Mesodermal cell (in vitro differentiated cells): ENCODE data around the gene MAPT.

Source experiments
- H3K27ac ChIP-seq: 2 replicates; pipeline ENCODE4 v1.7.0; 2013; ENCODE audit warnings: mild to moderate bottlenecking, low read depth, low read length, moderate library complexity; ENCODE audit not compliant: severe bottlenecking
- H3K36me3 ChIP-seq: 2 replicates; pipeline ENCODE4 v1.7.1; 2013; ENCODE audit warnings: mild to moderate bottlenecking, low read length, moderate library complexity; ENCODE audit not compliant: control insufficient read depth, insufficient read depth
- H3K4me1 ChIP-seq: one replicate; pipeline ENCODE4 v1.7.1; 2013; ENCODE audit warnings: mild to moderate bottlenecking, low read length; ENCODE audit not compliant: insufficient read depth, control insufficient read depth, poor library complexity, severe bottlenecking
- H3K4me3 ChIP-seq: 2 replicates; pipeline ENCODE4 v1.7.0; 2013; ENCODE audit warnings: low read length, control low read depth, mild to moderate bottlenecking; ENCODE audit not compliant: insufficient read depth, poor library complexity, severe bottlenecking; ENCODE audit errors: extremely low read depth
- H3K9me3 ChIP-seq: 2 replicates; pipeline ENCODE4 v1.7.1; 2013; ENCODE audit warnings: mild to moderate bottlenecking, low read length, moderate library complexity; ENCODE audit not compliant: control insufficient read depth
- WGBS, 2 experiments: methylation state at CpG; one replicate each; pipeline ENCODE4 v1.1.5; 2013; ENCODE audit warnings: missing lambda C conversion rate in 2 of 2; ENCODE audit not compliant: insufficient coverage in 2 of 2; 5-methylcytosine and 5-hydroxymethylcytosine counted together

The MAPT gene

GRCh38 chr17:45992175-45992574 is 97.8 kb downstream of the MAPT start:
- WGBS, 2 experiments, result 78 to 88% methylated on average over 5 to 6 of the region's 6 CpGs
- H3K27ac ChIP-seq, result no peak overlapping the region
- no peak overlapping the region for H3K4me3 ChIP-seq
- H3K4me1 ChIP-seq, result no peaks in the 10 kb centered on the region
- H3K36me3 ChIP-seq, result no peaks in the 10 kb centered on the region
- H3K9me3 ChIP-seq, result peaks cover 9% of the 10 kb centered on the region

- 80 to 81% methylated on average over 6 to 9 of the region's 10 CpGs for WGBS, 2 experiments
- Histone ChIP-seq H3K27ac (no peak overlapping the region), H3K4me3 (no peak overlapping the region), H3K9me3 (peaks cover 9% of the 10 kb centered on the region), H3K4me1 (no peaks in the 10 kb centered on the region), H3K36me3 (no peaks in the 10 kb centered on the region)
Measured at GRCh38 chr17:45992904-45993303, 98.5 kb downstream of the MAPT start.

GRCh38 chr17:45993962-45994627 is 99.7 kb downstream of the MAPT start:
- Histone ChIP-seq H3K27ac (no peak overlapping the region), H3K4me1 (no peaks in the 10 kb centered on the region), H3K36me3 (no peaks in the 10 kb centered on the region), H3K4me3 (no peak overlapping the region), H3K9me3 (peaks cover 9% of the 10 kb centered on the region)
- 80 to 88% methylated on average over 12 to 14 of the region's 16 CpGs for WGBS, 2 experiments

GRCh38 chr17:45994987-45995386 is 100.6 kb downstream of the MAPT start:
- peaks cover 3% of the 10 kb centered on the region for H3K9me3 ChIP-seq
- H3K4me1 ChIP-seq, result no peaks in the 10 kb centered on the region
- no peaks in the 10 kb centered on the region for H3K36me3 ChIP-seq
- WGBS, 2 experiments, result 92 to 93% methylated on average over 8 of the region's 8 CpGs
- no peak overlapping the region for H3K27ac ChIP-seq
- H3K4me3 ChIP-seq, result no peak overlapping the region

GRCh38 chr17:45995627-45996270 is 101.4 kb downstream of the MAPT start:
- no peaks in the 10 kb centered on the region for H3K36me3 ChIP-seq
- WGBS, 2 experiments, result 90 to 91% methylated on average over 12 of the region's 14 CpGs
- no peaks in the 10 kb centered on the region for H3K9me3 ChIP-seq
- no peak overlapping the region for H3K27ac ChIP-seq
- no peak overlapping the region for H3K4me3 ChIP-seq
- H3K4me1 ChIP-seq, result no peaks in the 10 kb centered on the region

- no peak overlapping the region for H3K27ac ChIP-seq
- no peak overlapping the region for H3K4me3 ChIP-seq
- no peaks in the 10 kb centered on the region for H3K4me1 ChIP-seq
- no peaks in the 10 kb centered on the region for H3K9me3 ChIP-seq
- 90 to 94% methylated on average over 24 to 31 of the region's 31 CpGs for whole genome bisulfite sequencing, 2 experiments
- no peaks in the 10 kb centered on the region for H3K36me3 ChIP-seq
Measured at GRCh38 chr17:45996282-45996937, 102.1 kb downstream of the MAPT start.

- no peak overlapping the region for H3K4me3 ChIP-seq
- H3K9me3 ChIP-seq, result no peaks in the 10 kb centered on the region
- no peak overlapping the region for H3K27ac ChIP-seq
- H3K36me3 ChIP-seq, result no peaks in the 10 kb centered on the region
- WGBS, 2 experiments, result 85 to 87% methylated on average over 11 of the region's 13 CpGs
- no peaks in the 10 kb centered on the region for H3K4me1 ChIP-seq
Measured at GRCh38 chr17:45997166-45997565, 102.8 kb downstream of the MAPT start.

- H3K36me3 ChIP-seq, result no peaks in the 10 kb centered on the region
- no peak overlapping the region for H3K4me3 ChIP-seq
- H3K9me3 ChIP-seq, result no peaks in the 10 kb centered on the region
- no peaks in the 10 kb centered on the region for H3K4me1 ChIP-seq
- 93 to 94% methylated on average over 5 to 7 of the region's 9 CpGs for WGBS, 2 experiments
- H3K27ac ChIP-seq, result no peak overlapping the region
Measured at GRCh38 chr17:45997624-45998023, 103.3 kb downstream of the MAPT start.

GRCh38 chr17:45998987-45999899 is 104.9 kb downstream of the MAPT start, which contains the start of gene STH:
STH (plus strand) TSS chr17:45999250; CDS start chr17:45999280, 30 bp downstream.
- H3K4me3 ChIP-seq, result no peak within 1 kb of the TSS
- no peaks in the 10 kb centered on the region for H3K9me3 ChIP-seq
- H3K4me1 ChIP-seq, result no peaks in the 10 kb centered on the region
- H3K27ac ChIP-seq, result no peak within 1 kb of the TSS
- no peaks in the 10 kb centered on the region for H3K36me3 ChIP-seq
- 86 to 95% methylated on average over 6 to 8 of the region's 8 CpGs for WGBS, 2 experiments

GRCh38 chr17:45999900-46000290 is 105.5 kb downstream of the MAPT start:
- H3K36me3 ChIP-seq, result no peaks in the 10 kb centered on the region
- H3K9me3 ChIP-seq, result no peaks in the 10 kb centered on the region
- H3K4me1 ChIP-seq, result no peaks in the 10 kb centered on the region
- 77 to 86% methylated on average over 8 to 9 of the region's 9 CpGs for WGBS, 2 experiments
- H3K27ac ChIP-seq, result no peak overlapping the region
- no peak overlapping the region for H3K4me3 ChIP-seq
